Ishikawa (cell line): ENCODE measurements around the gene STRN4.

Source experiments
- CREB1 ChIP-seq: IDR thresholded peaks from 2 replicates; pipeline ENCODE4 v1.6.1; 2012; ENCODE audit warnings: low read depth
- EGR1 ChIP-seq: IDR thresholded peaks from 2 replicates; pipeline ENCODE4 v1.6.1; 2012
- EP300 ChIP-seq: IDR thresholded peaks from 2 replicates; pipeline ENCODE4 v1.6.1; 2012; ENCODE audit warnings: borderline replicate concordance
- MAX ChIP-seq: IDR thresholded peaks from 2 replicates; pipeline ENCODE4 v1.6.1; 2012
- NFIC ChIP-seq: IDR thresholded peaks from 2 replicates; pipeline ENCODE4 v1.6.1; 2012
- RAD21 ChIP-seq: IDR thresholded peaks from 2 replicates; pipeline ENCODE4 v1.6.1; 2012; ENCODE audit warnings: low read depth
- TAF1 ChIP-seq: IDR thresholded peaks from 2 replicates; pipeline ENCODE4 v1.6.1; 2012; ENCODE audit warnings: low read depth, mild to moderate bottlenecking
- TCF12 ChIP-seq: IDR thresholded peaks from 2 replicates; pipeline ENCODE4 v1.6.1; 2012; ENCODE audit warnings: low read depth
- TEAD4 ChIP-seq: IDR thresholded peaks from 2 replicates; pipeline ENCODE4 v1.6.1; 2012
- YY1 ChIP-seq: IDR thresholded peaks from 2 replicates; pipeline ENCODE4 v1.6.1; 2012; ENCODE audit warnings: low read depth
- ZBTB7A ChIP-seq: IDR thresholded peaks from 2 replicates; pipeline ENCODE4 v1.6.1; 2012; ENCODE audit warnings: low read depth

GRCh38 chr19:46773018-46773399, 26.8 kb upstream of the STRN4 start:
- TF ChIP-seq CREB1 (no peak), TAF1 (no peak), RAD21 (no peak), NFIC (no peak), ZBTB7A (no peak), EP300 (no peak), TCF12 (no peak), YY1 (no peak), MAX (no peak), TEAD4 (no peak), EGR1 (no peak)
